NCI-H2107 treated with DMSO at 0.1 percent for 48 hours (cell line): ENCODE results near the gene EXD3.

Source experiments
- DNase-seq: peaks from one replicate; lab custom pipeline; 2025; ENCODE audit not compliant: unreplicated experiment; lab: John Stamatoyannopoulos, UW

Gene EXD3

DNA sequence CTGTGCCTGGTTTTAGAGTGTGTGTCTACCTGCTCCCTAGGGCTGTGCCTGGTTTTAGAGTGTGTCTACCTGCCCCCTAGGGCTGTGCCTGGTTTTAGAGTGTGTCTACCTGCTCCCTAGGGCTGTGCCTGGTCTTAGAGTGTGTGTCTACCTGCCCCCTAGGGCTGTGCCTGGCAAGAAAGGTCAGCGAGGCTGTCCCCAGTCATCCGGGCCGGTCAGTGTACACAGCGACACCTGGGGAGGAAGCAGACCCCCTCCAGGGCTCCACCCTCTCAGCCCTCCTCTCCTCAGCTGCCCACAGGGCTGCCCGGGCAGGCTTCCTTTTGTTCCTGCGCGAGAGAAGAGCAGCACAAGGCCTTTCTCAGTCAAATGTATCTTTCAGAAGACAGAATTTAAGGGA lies 125.0 kb downstream of the EXD3 start:
- no peak for DNase-seq

DNA sequence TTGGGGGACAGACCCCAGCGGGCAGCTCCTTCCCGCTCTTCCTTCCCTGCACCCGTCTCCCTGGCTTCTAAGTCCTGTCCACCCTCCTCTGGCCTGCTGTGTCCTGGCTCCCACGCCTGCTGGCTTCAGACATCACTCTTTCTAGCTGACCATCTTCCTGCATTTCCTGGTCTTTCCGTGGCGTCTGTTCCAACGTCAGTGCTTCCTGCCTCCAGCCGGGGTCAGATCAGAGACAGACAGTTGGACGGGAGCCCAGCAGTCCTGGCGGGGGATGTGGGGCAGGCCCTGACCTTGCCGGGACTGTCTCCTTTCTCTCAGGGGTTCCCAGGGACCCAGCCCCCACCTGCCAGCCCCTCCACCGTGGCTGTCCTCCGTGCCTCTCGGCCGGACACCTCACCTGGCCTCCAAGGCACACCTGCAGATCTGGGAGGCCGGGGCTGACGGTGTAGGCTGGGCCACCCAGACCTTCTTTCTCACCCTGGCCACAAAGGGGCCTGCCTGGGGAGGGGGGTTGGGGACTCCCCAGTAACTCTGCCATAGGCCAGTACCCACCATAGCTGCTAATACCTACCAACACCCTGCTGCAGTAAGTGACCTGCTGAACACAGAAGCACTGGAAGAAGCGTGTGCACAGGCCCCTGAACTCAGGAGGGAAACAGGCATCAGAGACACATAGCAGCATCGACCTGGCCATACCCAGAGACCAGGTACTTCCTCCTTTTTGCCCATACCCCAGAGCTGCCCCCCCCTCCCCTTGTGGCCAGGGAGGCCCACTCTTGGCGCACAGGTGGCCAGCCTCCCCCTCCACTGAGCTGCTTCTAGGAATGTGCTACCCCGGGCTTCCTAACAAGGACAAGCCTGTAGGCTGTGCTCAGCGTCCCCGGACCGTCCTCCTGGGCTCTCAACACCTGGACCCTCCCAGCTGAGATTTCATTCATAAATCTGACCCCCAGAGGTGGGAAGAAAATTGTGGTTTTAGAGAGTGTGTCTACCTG lies 126.0 kb downstream of the EXD3 start:
- no peak for DNase-seq

DNA sequence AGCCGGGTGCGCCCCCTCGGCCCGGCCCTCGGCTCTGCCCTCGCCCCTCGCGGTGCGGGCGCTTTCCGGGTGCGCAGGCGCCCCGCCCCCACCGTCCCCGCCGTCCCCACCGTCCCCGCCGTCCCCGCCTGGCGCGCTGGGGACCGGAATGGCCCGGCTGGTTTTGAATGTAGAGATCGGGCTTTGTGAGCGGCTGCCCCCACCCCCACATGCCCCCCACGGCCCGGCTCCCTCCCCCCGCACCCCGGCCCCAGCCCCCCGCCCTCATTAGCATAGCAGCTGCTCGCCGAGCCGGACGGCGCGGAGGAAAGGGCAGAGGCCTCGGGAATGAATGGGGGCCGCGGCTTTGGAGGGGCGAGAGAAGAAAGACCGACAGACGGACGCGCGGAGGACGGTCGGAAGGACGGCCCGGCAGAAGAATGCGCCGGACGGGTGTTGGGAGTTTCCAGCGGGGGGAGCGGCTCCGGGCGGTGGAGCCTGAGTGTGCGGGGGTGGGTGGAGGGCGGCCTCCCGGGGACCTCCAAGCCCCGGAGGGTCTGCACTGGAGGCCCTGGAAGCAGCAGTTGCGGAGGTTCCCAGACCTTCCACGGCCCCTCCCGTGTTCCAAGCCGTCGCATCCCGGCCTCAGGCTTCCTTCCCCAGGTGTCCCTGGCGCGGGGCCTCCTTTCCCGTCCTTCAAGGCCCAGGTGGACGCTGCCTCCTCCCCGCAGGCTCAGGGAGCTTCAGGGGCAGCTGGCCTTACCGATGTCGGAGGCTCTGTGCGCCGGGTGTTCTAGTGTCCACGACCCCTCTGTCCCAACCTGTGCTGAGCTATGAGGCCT lies 126.9 kb downstream of the EXD3 start:
- DNase-seq, result no peak

DNA sequence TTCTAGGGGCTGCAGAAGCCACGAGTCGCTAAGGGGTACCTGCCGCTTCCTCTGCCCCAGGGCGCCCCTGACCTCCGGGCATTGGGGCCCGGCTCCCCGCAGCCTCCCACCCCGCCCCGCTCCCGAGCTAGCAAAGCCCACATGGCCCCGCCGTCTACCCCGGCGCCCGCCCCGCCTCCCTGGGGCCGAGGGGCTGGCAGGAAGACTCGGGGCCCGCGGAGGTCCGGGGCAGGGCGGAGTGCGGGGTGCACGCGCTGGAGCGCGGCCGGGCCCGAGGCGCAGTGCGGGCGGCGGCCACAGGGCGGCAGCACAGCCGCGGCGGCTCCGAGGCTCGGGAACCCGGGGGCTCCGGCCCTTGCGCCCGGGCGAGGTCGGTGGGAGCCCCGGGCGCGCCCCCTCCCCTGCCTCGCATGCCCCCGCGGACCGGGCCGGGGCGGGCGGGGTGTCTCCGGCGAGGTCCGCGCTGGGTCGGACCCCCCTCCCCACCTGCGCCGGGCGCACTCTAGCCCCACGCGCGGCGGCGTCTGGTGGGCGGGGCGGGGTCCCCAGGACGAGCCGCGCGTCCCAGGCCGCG lies 127.6 kb downstream of the EXD3 start:
- no peak for DNase-seq

- DNase-seq, result no peak
These were observed 128.2 kb downstream of the EXD3 start for GRCh38 chr9:137294681-137295237.

DNA sequence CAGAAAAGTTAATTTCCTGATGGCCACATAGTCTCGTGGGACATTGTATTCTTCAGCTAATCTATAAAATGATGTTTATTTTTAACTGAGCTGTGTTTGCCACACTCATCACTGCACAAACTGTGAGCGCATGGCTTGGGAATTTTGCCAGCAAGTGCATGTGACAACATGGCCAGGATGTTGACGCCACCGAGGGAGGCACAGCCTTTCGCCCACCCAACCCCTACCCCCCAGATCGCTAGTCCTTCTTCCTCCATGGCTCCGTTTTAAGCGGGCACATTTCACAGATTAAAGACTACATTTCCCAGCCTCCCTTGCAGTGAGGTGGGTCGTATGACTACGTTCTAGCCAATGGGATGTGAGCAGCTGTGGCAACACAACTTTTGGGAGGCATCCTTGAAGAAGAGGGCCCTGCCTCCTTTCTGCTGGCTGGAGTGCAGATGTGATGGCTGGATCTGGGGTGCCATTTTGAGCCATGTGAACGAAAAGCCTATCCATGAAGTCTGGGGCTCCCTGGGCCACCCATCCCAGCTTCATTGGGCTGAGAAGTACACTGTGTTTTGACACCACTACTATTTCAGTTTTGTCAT lies 128.8 kb downstream of the EXD3 start:
- DNase-seq, result no peak

- no peak for DNase-seq
These were observed 129.4 kb downstream of the EXD3 start for GRCh38 chr9:137293482-137294090.

DNA sequence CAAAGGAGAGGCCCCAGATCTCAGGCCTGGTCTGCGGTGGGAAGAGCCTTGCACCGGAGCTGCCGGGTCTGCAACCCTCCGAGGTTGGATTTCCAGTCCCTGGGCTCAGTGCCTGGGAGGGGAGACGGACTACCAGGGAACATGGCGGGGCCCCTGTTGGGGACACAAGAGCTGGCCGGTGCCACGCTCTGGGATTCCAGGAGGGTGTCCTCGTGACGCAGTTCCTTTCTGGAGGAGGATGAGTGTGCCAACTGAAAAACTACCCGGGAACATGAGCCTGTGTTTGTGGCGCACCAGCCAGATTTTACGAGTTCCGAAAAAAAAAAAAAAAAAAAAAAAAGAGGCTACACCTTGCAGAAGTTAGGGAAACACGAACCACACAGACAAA lies 129.9 kb downstream of the EXD3 start:
- DNase-seq, result no peak

DNA sequence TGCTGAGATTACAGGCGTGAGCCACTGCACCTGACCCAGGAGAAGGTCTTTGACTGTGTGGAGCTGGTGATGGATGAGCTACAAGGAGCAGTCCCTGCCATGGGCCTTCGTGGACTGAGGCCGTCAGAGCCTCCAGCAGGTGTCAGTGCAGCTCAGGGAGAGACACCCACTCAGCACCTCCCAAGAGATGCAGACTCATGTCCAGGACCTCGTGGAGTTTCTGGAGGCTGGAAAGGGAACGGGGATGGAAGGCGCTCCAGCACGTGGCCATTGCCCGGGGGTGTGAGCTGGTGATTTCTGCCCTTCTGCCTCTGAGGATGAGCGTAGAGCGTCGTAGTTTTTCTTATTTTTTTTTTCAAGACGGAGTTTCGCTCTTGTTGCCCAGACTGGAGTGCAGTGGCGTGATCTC lies 136.0 kb downstream of the EXD3 start:
- no peak for DNase-seq

- no peak for DNase-seq
These were observed 141.4 kb downstream of the EXD3 start for GRCh38 chr9:137281345-137282116.

- no peak for DNase-seq
These were observed 142.3 kb downstream of the EXD3 start for GRCh38 chr9:137280474-137281344.

- no peak for DNase-seq
These were observed 143.1 kb downstream of the EXD3 start for GRCh38 chr9:137279741-137280473.

GRCh38 chr9:137278721-137279711 lies 143.9 kb downstream of the EXD3 start:
- no peak for DNase-seq

- DNase-seq, result no peak
These were observed 144.8 kb downstream of the EXD3 start for GRCh38 chr9:137278061-137278701.

DNA sequence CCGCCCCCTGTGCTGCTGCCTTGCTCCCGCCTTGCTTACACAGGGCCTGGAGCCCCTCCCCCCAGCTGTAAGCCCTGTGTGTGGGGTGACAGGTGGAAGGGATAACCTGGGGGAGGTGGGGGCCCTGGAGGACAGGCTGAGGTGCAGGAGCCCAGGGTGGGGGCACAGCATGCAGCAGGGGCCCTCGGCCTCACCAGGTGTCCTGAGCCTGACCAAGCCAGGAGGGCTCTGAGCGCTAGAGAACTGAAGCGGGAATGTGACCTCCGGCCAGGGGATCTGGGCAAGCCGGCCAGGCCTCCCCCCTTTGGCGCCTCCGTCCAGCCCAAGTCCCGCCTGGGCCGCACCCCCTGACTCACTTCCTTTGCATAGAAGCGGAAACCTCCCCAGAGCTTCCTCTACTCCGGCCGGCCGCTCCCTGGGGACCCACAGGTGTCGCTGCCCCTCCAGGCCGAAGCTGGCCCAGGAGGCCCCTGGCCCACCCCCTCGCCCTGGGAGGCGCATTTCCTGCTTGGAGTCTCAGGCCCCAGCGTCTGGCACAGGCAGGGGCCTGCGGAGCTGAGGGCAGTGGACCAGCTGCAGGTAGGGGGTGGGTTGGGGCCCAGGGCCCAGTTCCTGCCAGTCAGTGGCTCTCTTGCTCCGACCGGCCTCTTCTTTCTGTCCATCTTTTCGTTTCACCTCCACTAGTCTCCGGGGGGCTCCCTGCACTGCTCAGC lies 145.5 kb downstream of the EXD3 start, which contains the start of gene TOR4A:
Gene TOR4A (plus strand): TSS at position 398 of the 713 bp plus-strand sequence. CDS start 964 bp downstream, outside the sequence.
- no peak for DNase-seq
